ENCODE data around the gene EFHC1. TPM values are rescaled to one million over a fixed set of nuclear protein-coding genes. Genes with fewer than 3 reads are reported as not detected.

The EFHC1 gene
- total and polyA plus RNA-seq, 9 donors, result 12.1 to 59.5 (median 23.5) TPM

DNA sequence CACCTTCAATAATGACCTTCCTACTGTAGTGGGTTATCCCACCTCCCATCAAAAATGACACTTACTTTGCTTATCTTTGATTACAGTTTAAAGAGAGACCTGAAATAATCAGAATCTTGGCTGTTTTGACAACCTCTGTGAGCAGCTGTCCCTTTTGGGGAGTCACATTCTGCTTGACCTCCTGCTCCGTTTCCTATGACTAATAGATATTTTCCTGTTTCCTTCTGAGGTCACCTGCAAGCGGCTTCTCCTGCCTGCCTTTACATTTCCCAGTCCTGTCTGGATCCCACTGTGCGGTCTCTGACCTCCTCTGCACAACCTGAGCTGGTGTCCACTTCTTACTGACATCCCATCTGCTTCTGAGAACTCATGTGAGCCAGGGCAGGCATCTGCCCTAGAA lies 102.5 kb downstream of the EFHC1 start:
- Histone ChIP-seq H3K9me3 (no peaks in the 10 kb centered on the region), H3K27ac (peak overlapping the region in 1 of 2 donors; percentile 51), H3K27me3 (no peaks in the 10 kb centered on the region), H3K4me3 (no peak overlapping the region), H3K36me3 (no peaks in the 10 kb centered on the region), H3K4me1 (ENCODE audit: insufficient read depth) (peaks cover 20% of the 10 kb centered on the region)
- intact Hi-C loops (cut with DNase I), result no loop called here
- TF ChIP-seq, protein P1, sequence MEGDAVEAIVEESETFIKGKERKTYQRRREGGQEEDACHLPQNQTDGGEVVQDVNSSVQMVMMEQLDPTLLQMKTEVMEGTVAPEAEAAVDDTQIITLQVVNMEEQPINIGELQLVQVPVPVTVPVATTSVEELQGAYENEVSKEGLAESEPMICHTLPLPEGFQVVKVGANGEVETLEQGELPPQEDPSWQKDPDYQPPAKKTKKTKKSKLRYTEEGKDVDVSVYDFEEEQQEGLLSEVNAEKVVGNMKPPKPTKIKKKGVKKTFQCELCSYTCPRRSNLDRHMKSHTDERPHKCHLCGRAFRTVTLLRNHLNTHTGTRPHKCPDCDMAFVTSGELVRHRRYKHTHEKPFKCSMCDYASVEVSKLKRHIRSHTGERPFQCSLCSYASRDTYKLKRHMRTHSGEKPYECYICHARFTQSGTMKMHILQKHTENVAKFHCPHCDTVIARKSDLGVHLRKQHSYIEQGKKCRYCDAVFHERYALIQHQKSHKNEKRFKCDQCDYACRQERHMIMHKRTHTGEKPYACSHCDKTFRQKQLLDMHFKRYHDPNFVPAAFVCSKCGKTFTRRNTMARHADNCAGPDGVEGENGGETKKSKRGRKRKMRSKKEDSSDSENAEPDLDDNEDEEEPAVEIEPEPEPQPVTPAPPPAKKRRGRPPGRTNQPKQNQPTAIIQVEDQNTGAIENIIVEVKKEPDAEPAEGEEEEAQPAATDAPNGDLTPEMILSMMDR (IDR thresholded peaks at IDR 0.05), result no peak
- TF ChIP-seq EP300 (IDR thresholded peaks at IDR 0.05), result no peak
- no peak for TF ChIP-seq POLR2A (IDR thresholded peaks at IDR 0.05)
- peak in 1 of 5 donors; percentile 34 for DNase-seq
- 58 to 68% (median 58%) methylated on average over 3 of the region's 3 CpGs for WGBS, 3 donors

DNA sequence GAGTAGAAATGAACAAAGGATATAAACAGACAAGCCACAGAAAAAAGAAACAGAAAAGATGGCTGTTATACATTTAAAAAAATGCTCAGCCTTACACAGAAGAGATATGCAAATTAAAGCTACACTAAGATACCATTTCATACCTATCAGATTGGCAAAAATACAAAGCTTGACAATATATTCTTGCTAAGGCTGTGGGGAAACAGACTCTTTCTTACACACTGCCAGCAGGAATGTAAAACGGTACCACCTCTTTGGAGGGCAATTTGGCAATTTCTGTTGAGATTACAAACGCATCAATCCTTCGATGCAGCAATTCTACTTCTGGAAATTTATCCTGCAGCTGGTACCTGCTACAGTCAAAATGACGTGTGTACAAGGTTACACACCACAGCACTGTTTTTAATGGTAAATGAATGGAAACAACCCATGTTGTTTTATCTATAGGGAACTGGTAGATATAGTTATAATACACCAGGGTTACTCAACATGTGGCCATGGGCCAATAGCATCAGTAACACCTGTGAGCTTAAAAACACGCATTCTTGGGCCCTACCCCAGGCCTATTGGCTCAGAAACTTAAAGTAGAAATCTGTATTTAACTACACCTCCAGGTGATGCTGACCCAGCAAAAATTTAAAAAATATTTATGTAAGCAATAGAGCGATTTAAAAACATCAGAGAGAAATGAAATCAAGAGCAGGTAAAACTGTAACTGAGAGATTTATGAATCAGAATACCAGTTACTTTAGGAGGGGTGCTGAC lies 103.4 kb downstream of the EFHC1 start:
- intact Hi-C loops (cut with DNase I), result no loop called here
- peaks cover 11% of the 10 kb centered on the region for H3K4me1 ChIP-seq (ENCODE audit: insufficient read depth)
- 75 to 80% (median 76%) methylated on average over 6 of the region's 6 CpGs for WGBS, 3 donors

DNA sequence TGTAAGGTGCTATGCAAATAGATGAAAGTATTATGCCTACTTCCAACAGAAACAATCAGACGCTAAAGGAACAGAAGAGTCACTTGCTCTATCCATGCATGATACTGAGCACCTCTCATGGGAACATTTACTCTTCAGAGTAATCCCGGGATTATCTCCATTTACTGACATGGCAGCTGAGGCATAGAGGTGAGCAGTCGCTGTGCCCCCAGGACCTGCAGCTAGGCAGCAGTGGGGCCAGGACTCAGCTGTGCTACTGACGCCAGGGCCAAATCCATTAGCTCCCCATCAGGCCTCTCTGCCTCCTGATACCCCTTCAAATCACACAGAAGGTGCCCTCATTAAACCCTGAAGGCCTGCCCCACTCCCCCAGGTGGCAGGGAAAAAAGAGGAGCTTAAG lies 104.8 kb downstream of the EFHC1 start:
- Histone ChIP-seq H3K9me3 (no peaks in the 10 kb centered on the region), H3K27ac (no peak overlapping the region), H3K4me3 (no peak overlapping the region), H3K4me1 (ENCODE audit: insufficient read depth) (peaks cover 11% of the 10 kb centered on the region), H3K27me3 (no peaks in the 10 kb centered on the region), H3K36me3 (no peaks in the 10 kb centered on the region)
- 92 to 97% (median 93%) methylated on average over 4 of the region's 4 CpGs for WGBS, 3 donors
- TF ChIP-seq, protein P1 (IDR thresholded peaks at IDR 0.05), result no peak
- TF ChIP-seq EP300 (IDR thresholded peaks at IDR 0.05), result no peak
- TF ChIP-seq POLR2A (IDR thresholded peaks at IDR 0.05), result no peak
- intact Hi-C loops (cut with DNase I), result loop anchor here in 1 of 4 donors (5.0 kb wide), 1 partner anchor 42 kb away; no protein-coding TSS in a partner anchor
- DNase-seq, result no peak

More for the DNA sequence above, 103.4 kb downstream of the EFHC1 start:
- H3K9me3 ChIP-seq, result no peaks in the 10 kb centered on the region
- no peak for TF ChIP-seq POLR2A (IDR thresholded peaks at IDR 0.05)
- TF ChIP-seq, protein P1 (IDR thresholded peaks at IDR 0.05), result no peak
- no peak for TF ChIP-seq EP300 (IDR thresholded peaks at IDR 0.05)
- no peaks in the 10 kb centered on the region for H3K27me3 ChIP-seq
- no peak for DNase-seq
- H3K4me3 ChIP-seq, result no peak overlapping the region
- H3K36me3 ChIP-seq, result no peaks in the 10 kb centered on the region
- H3K27ac ChIP-seq, result no peak overlapping the region

DNA sequence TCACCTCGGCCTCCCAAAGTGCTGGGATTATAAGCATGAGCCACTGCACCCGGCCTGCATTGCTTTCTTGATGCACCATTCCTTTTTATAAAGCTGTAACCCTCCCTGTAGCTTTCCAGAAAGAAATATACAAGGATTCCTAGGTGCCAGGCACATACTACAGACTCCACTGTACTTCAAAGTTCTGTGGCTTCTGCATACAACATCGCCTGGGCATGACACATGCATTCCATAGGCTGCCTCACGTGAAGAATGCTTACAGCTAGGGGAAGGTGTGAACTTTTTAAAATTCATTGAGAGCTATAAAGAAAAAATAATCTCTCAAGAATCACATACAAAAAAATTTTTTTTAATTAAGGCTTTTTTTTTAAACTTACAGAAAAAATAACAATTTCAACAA lies 106.5 kb downstream of the EFHC1 start:
- intact Hi-C loops (cut with DNase I), result loop anchor here in 1 of 4 donors (5.0 kb wide), 1 partner anchor 41 kb away; no protein-coding TSS in a partner anchor
- no peak overlapping the region for H3K27ac ChIP-seq
- WGBS, 3 donors, result 71 to 93% (median 79%) methylated on average over 4 of the region's 4 CpGs

More for the DNA sequence above, 106.5 kb downstream of the EFHC1 start:
- TF ChIP-seq EP300 (IDR thresholded peaks at IDR 0.05) (no peak), POLR2A (IDR thresholded peaks at IDR 0.05) (no peak)
- TF ChIP-seq, protein P1 (IDR thresholded peaks at IDR 0.05), result no peak
- Histone ChIP-seq H3K9me3 (no peaks in the 10 kb centered on the region), H3K4me3 (no peak overlapping the region), H3K27me3 (no peaks in the 10 kb centered on the region), H3K4me1 (ENCODE audit: insufficient read depth) (peaks cover 16% of the 10 kb centered on the region), H3K36me3 (no peaks in the 10 kb centered on the region)
- no peak for DNase-seq
